Mammary epithelial cell (primary cell): ENCODE data around the gene SNX9.

ENCODE experiments used
- EZH2 ChIP-seq: IDR thresholded peaks from 2 replicates; pipeline ENCODE4 v1.6.1; 2012; ENCODE audit warnings: low read length, inconsistent platforms, borderline replicate concordance
- TF ChIP-seq, protein P1 (sequence below), 2 donors: IDR thresholded peaks in 1 of 2; conservative IDR thresholded peaks in 1 of 2; 2 replicates each; pipeline ENCODE4 v1.5.1; 2011 to 2012; ENCODE audit warnings: inconsistent platforms in 2 of 2, low read length in 2 of 2, mild to moderate bottlenecking in 2 of 2, control low read depth in 1 of 2, low read depth in 1 of 2; ENCODE audit not compliant: insufficient read depth in 1 of 2; ENCODE audit errors: extremely low read depth in 1 of 2

DNA sequence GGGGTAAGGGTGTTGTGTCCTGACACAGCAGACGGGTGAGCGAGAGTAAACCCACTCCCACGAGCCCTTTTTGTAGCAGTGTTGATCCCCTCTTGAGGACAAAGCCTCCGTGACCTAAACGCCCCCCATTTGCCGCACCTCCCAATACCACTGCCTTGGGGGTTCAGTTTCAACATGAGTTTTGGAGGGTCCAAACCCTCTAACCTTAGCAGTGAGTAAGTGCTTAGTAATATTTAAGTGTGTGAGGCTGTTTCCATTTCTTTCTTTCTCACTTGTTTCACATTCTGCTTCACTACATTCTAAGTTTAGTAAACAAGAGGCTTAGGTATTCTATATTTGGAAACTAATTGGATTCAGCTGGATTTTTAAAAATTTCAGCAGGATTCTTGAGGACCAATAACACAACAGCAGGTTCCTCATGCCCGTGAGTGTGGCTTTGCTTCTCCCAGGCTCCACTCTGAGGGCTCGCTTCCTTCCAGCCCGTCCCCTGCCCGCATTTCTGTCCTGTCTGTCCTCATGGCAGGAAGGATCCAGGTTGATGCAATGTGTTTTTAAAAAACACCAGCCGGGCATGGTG is 41.2 kb downstream of the SNX9 start:
- TF ChIP-seq, protein P1, sequence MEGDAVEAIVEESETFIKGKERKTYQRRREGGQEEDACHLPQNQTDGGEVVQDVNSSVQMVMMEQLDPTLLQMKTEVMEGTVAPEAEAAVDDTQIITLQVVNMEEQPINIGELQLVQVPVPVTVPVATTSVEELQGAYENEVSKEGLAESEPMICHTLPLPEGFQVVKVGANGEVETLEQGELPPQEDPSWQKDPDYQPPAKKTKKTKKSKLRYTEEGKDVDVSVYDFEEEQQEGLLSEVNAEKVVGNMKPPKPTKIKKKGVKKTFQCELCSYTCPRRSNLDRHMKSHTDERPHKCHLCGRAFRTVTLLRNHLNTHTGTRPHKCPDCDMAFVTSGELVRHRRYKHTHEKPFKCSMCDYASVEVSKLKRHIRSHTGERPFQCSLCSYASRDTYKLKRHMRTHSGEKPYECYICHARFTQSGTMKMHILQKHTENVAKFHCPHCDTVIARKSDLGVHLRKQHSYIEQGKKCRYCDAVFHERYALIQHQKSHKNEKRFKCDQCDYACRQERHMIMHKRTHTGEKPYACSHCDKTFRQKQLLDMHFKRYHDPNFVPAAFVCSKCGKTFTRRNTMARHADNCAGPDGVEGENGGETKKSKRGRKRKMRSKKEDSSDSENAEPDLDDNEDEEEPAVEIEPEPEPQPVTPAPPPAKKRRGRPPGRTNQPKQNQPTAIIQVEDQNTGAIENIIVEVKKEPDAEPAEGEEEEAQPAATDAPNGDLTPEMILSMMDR (conservative IDR thresholded peaks at IDR 0.05 in 1 of 2, IDR thresholded peaks at IDR 0.05 in 1 of 2; ENCODE audit: extremely low read depth in 1 of 2, insufficient read depth in 1 of 2, low read depth in 1 of 2, low read length in 2 of 2), result no peak
- no peak for TF ChIP-seq EZH2
